ENCODE results near the gene DLG1.
A peak's percentile ranks its signal among the peaks of the same experiment; 100 is the strongest.
"Not testable (repeated sequence)": the region's sequence is repeated elsewhere in the genome, so short reads cannot be mapped to it uniquely, and the experiment has no call there.

The DLG1 gene

DNA sequence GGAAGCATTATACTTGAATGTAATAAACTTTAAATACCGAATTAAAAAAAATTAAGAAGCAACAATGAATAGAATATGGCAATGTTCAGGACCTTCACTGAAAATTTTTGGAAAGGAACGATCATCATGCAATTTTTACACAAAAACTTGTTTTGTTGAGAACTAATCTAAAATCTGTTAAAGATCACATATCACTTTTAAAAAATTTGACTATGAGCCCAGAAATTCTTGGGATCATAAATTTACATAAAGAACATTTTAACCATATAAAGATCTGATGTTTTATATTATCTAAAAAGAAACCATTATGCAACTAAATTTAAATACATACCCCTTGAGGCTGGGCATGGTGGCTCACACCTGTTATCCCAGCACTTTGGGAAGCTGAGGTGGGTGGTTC, 192.6 kb downstream of the DLG1 start:
- TF ChIP-seq POLR2A (IDR thresholded peaks at IDR 0.05; ENCODE audit: low read length) (no peak), GATA1 (IDR thresholded peaks at IDR 0.05; ENCODE audit: low read depth, low read length) (no peak)
- DNase-seq: no peak

DNA sequence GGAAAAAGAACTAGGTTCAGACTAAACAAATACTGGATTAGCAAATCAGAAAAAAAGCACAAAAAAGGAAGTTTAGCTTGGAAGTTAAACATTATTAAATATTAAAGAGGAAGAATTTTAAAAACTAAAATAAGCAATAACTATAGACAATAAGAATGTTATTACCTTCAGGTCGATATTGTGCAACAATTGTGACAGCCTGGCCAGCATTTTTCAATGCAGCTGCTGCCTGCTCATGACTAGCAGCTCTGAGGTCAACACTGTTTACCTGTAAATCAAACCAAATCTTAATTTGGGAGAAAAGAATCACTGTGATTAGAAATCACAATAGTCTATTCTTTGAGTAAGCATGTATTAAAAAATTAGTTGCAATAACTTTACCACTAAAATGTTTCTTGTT, 193.7 kb downstream of the DLG1 start:
- TF ChIP-seq GATA1 (IDR thresholded peaks at IDR 0.05; ENCODE audit: low read depth, low read length): no peak
- no peak for TF ChIP-seq POLR2A (IDR thresholded peaks at IDR 0.05; ENCODE audit: low read length)
- no peak for DNase-seq

DNA sequence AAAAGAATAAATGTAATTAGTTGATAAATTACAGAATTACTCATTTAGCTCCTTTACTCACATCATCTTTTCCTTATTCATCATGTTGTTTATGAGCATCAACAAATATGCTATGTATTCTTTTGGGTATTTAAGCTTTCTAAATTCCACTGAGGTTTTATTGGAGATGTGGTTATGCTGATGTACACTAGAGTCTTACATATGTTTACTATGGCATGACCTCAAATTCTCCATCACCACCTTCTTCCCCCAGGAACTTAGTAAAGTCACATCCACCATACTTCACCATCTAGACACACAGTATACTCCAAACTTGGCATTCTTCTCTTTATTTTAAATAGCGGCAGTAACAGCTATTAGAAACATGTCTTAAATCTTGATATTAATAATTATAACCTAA, 194.6 kb downstream of the DLG1 start:
- TF ChIP-seq GATA1 (IDR thresholded peaks at IDR 0.05; ENCODE audit: low read depth, low read length): no peak
- no peak for TF ChIP-seq POLR2A (IDR thresholded peaks at IDR 0.05; ENCODE audit: low read length)
- no peak for DNase-seq

DNA sequence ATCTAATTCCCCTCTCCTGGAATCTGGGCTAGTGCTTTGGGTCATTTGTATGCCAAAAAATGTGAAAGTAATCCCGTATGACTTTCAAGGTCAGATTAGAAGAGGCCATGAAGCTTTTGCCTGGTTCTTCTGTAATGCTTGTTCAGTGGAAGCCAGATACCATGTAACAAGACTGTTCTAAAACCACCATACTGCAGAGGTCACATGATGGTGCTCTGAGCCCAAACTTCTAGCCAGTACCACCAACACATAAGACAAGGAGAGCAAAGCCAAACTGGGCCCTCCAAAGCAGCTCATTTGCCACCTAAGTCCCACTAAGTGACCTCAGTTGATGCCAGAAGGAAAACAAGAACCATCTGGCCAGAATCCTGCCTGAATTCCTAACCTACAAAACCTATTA, 204.5 kb downstream of the DLG1 start:
- DNase-seq: no peak
- TF ChIP-seq GATA1 (IDR thresholded peaks at IDR 0.05; ENCODE audit: low read depth, low read length) (no peak), POLR2A (IDR thresholded peaks at IDR 0.05; ENCODE audit: low read length) (no peak)

DNA sequence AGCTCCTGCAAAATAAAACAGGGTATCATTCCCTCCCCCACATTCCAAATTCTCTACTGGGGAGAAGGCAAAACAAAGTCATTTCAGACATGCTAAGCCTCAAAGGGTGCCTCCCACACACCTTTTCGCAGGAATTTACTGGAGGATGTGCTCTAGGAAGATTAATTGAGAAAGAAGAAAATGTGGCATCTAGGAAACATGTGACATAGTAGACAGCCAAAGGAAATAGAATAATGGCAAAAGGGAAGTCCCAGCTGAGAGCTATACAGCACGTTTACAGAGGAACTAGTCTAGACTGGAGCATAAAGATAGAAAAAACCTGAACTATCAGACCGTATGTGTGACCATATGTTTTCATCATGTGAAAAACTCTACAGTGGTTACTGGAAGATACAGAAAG, 210.0 kb downstream of the DLG1 start:
- DNase-seq: no peak

DNA sequence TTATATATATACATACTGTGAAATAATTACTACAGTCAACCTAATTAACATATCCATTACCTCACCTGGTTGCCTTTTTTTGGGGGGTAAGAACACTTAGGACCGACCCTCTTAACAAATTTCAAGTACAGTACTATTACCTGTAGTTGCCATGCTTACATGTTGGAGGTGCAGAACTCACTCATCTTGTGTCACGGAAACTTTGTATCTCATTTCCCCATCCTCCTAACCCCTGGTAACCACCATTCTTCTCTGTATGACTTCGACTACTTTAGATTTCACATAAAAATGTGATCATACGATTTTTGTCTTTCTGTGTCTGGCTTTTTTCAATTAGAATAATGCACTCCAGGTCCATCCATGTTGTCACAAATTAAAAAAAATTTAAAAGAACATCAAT, 213.3 kb downstream of the DLG1 start:
- no peak for DNase-seq
- no peak for TF ChIP-seq POLR2A (IDR thresholded peaks at IDR 0.05; ENCODE audit: low read length)
- no peak for TF ChIP-seq GATA1 (IDR thresholded peaks at IDR 0.05; ENCODE audit: low read depth, low read length)

More for the DNA sequence above, 210.0 kb downstream of the DLG1 start:
- TF ChIP-seq POLR2A (IDR thresholded peaks at IDR 0.05; ENCODE audit: low read length) (no peak), GATA1 (IDR thresholded peaks at IDR 0.05; ENCODE audit: low read depth, low read length) (no peak)

DNA sequence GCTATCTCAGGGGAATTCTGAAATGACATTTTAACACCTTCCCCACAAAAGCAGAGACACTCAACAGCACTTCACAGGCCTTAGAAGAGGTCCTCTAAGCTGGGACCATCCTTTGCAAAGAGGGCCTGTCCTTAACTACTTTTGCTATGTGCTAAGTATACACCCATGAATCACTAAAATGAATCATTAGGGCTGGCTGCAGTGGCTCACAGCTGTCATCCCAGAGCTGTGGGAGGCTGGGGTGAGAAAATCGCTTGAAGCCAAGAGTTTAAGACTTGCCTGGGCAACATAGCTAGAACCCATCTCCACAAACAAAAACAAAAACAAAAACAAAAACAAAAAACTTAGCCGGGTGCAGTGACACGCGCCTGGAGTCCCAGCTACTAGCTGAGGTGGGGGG, 214.9 kb downstream of the DLG1 start:
- DNase-seq: peak in 1 of 2 experiments; percentile 21
- TF ChIP-seq GATA1 (IDR thresholded peaks at IDR 0.05; ENCODE audit: low read depth, low read length) (no peak), POLR2A (IDR thresholded peaks at IDR 0.05; ENCODE audit: low read length) (no peak)

DNA sequence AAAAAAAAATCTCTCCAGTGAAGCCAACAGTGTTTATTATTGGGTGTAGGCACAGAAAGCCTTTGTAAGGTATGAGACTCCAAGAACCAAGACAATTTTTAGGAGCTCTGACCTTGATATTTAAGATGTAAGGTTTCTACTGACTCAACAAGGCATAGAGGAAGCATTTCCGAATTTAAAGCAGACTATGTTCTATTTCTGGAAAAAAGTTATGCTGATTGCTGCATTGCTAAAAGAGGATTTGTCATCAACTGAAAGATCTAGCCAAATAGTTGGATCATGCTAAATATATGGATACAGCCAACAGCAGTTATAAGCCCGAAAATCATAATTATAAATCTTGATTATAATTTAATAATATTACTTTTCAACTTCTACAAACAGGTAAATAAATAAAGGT, 215.5 kb downstream of the DLG1 start:
- DNase-seq: no peak
- TF ChIP-seq GATA1 (IDR thresholded peaks at IDR 0.05; ENCODE audit: low read depth, low read length): no peak
- TF ChIP-seq POLR2A (IDR thresholded peaks at IDR 0.05; ENCODE audit: low read length): no peak

DNA sequence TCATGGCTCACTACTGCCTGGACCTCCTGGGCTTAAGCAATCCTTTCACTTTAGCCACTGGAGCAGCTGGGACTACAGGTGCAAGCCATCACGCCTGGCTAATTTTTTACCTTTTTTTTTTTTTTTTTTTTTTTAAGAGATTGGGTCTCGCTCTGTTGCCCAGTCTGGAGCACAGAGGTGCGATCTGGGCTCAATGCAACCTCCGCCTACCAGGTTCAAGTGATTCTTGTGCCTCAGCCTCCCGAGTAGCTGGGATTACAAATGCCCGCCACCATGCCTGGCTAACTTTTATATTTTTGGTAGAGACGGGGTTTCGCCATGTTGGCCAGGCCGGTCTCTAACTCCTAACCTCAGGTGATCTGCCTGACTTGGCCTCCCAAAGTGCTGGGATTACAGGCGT, 218.1 kb downstream of the DLG1 start:
- DNase-seq: no peak
- no peak for TF ChIP-seq GATA1 (IDR thresholded peaks at IDR 0.05; ENCODE audit: low read depth, low read length)
- no peak for TF ChIP-seq POLR2A (IDR thresholded peaks at IDR 0.05; ENCODE audit: low read length)

DNA sequence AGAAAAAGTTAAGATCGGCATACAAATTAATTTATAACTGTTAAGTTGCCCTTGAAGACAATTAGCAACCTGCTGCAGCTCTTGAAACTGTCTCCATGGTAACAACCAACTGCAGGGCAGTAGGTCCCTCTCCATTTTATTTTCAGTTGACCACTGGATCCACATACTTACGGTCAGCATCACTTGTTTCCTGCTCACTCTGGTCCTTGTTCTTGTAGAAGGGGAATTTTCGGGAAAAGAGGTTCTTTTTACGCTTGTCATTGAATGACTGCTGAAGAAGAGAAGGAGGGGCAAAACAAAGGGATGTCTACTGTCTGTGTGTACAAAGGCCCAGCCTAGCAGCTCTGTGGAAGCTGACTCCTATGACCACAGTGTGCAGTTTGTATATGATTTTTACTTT, 222.0 kb downstream of the DLG1 start:
- DNase-seq: no peak
- TF ChIP-seq POLR2A (IDR thresholded peaks at IDR 0.05; ENCODE audit: low read length): no peak
- TF ChIP-seq GATA1 (IDR thresholded peaks at IDR 0.05; ENCODE audit: low read depth, low read length): no peak

DNA sequence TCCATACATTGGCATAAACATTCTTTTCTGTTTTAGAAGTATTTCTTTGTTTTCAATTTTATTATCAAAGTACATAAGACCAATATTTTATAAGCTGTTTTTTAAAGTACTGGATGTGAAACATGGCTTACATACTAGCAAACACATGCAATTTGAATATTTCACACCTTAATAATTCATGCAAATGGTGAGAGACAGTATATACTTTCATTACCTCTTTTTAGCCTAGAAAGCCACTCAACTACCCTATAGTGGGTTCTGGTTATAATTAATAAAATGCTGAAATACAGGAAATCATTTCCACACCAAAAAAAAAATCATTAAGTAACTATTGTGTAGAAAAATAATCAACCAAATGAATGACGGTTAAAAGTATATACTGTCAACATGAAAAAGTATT, 230.3 kb downstream of the DLG1 start:
- DNase-seq: no peak
- TF ChIP-seq GATA1 (IDR thresholded peaks at IDR 0.05; ENCODE audit: low read depth, low read length) (no peak), POLR2A (IDR thresholded peaks at IDR 0.05; ENCODE audit: low read length) (no peak)

DNA sequence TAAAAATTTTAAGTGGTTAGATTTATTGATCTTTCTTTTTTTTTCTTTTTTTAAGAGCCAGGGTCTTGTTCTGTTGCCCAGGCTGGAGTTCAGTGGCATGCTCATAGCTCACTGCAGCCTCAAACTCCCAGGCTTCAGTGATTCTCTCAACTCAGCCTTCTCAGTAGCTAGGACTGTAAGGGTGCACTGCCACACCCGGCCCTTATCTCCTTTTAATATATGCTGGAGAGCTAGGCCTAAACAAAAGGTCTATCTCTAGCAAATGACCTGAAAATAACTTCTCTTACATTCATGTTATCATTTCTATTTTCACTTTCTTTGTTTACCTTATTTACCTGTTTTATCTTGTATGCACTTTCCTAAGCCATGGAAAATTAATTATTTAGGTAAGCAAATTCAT, 233.6 kb downstream of the DLG1 start:
- peak; percentile 53 to 65 for DNase-seq
- no peak for TF ChIP-seq POLR2A (IDR thresholded peaks at IDR 0.05; ENCODE audit: low read length)
- TF ChIP-seq GATA1 (IDR thresholded peaks at IDR 0.05; ENCODE audit: low read depth, low read length): no peak

DNA sequence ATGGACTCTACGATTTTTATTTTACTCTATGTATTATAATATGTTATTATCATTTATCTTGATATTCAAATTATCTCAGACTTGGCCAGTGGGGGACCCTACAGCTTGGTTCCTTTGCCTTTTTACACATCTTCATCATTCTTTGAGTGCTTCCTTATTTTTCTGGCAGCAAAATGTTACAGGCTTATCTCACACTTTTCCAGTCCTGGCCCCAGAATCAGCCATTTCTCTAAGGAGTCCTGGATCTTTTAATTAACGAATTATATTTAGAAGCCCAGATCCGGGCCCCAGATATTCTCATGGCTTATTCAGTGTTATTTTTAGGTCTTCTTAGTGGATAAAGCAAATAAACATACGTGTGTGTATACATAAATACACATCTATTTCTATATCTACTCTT, 236.0 kb downstream of the DLG1 start:
- TF ChIP-seq POLR2A (IDR thresholded peaks at IDR 0.05; ENCODE audit: low read length) (no peak), GATA1 (IDR thresholded peaks at IDR 0.05; ENCODE audit: low read depth, low read length) (no peak)
- DNase-seq: no peak

DNA sequence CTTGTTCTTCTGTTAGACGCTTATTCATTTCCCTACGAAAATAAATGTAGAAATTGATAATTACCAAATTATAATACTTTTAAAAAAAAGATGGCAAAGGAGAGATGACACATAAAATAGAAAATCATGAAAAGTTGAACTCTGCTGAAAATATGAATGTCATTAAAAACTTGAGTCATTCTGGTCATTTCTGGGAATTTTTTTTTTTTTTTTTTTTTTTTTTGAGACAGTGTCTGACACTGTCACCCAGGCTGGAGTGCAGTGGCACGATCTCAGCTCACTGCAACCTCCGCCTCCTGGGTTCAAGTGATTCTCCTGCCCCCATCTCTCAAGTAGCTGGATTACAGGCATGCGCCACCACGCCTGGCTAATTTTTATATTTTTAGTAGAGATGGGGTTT, 246.8 kb downstream of the DLG1 start:
- DNase-seq: not testable (repeated sequence)

DNA sequence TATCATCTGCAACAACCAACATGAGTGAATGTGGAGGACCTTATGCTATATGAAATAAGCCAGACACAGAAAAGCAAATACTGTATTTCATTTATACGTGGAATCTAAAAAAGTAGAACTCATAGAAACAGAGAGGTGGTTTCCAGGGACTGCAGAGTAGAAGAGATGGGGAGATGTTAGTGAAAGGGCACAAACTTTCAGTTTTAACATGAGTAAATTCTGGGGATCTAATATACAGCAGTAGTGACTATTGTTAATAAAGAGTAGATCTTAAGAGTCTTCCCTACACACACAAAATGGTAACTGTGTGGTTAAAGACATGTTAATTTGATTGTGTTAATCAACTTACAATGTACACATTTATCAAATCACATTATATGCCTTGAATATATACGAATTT, 247.9 kb downstream of the DLG1 start:
- TF ChIP-seq POLR2A (IDR thresholded peaks at IDR 0.05; ENCODE audit: low read length) (no peak), GATA1 (IDR thresholded peaks at IDR 0.05; ENCODE audit: low read depth, low read length) (no peak)
- no peak for DNase-seq

DNA sequence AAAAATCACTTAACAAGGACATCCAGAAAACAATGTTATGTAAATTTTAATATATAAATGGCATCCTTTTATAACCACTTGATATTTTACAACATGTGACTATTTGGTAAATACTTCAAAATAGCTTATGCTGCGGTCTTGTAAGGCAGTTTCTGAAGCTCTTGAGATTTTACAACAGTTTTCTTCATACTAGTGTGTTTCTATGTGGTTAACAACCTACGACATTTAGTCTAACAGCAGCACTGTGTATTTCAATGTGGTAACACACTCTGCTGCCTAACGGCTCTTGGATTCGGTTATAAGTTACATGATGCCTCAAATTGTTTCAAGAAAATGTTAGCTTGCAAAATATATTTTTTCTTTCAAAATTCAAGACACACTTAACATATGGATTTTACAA, 255.9 kb downstream of the DLG1 start:
- no peak for TF ChIP-seq GATA1 (IDR thresholded peaks at IDR 0.05; ENCODE audit: low read depth, low read length)
- TF ChIP-seq POLR2A (IDR thresholded peaks at IDR 0.05; ENCODE audit: low read length): no peak
- DNase-seq: no peak
